ENCODE data around the gene NFE2L2. TPM values are rescaled to one million over a fixed set of nuclear protein-coding genes. Genes with fewer than 3 reads are reported as not detected.

NFE2L2 gene
- total RNA-seq, 3 donors from 2014 or later (not counting 1 experiment from before 2014, with no cell fraction given), result 76.0 to 99.8 (median 84.6) TPM

GRCh38 chr2:177279847-177280246 is 15.3 kb upstream of the NFE2L2 start:
- Histone ChIP-seq H3K36me3 (ENCODE audit: control insufficient read depth, insufficient read depth, low read length) (no peaks in the 10 kb centered on the region), H3K9me3 (ENCODE audit: control insufficient read depth, insufficient read depth, low read length) (no peaks in the 10 kb centered on the region), H3K4me1 (ENCODE audit: control insufficient read depth, insufficient read depth, low read length) (peaks cover 11% of the 10 kb centered on the region), H3K4me3 (ENCODE audit: low read length) (no peak overlapping the region), H3K27me3 (ENCODE audit: control insufficient read depth, insufficient read depth, low read length) (no peaks in the 10 kb centered on the region), H3K27ac (ENCODE audit: low read length) (no peak overlapping the region)
- DNase-seq (no peak), ATAC-seq (no peak)
- H3K9me3 Mint-ChIP-seq, result no peaks in the 10 kb centered on the region
- H3K4me1 Mint-ChIP-seq, result peaks cover 15 to 22% of the 10 kb centered on the region in 2 donors
- H3K36me3 Mint-ChIP-seq, result no peaks in the 10 kb centered on the region
- no peak overlapping the region for H3K27ac Mint-ChIP-seq
- 100% methylated on average over 2 of the region's 2 CpGs for WGBS (ENCODE audit: insufficient coverage)
- H3K27me3 Mint-ChIP-seq (ENCODE audit: low read depth in 2 of 2), result no peaks in the 10 kb centered on the region
- intact Hi-C loops (cut with micrococcal nuclease), result no loop called here
- no peak for TF ChIP-seq CTCF (IDR thresholded peaks at IDR 0.05)
- H3K4me3 Mint-ChIP-seq, result no peak overlapping the region

- Mint-ChIP-seq H3K27ac (no peak overlapping the region), H3K36me3 (no peaks in the 10 kb centered on the region), H3K4me3 (no peak overlapping the region), H3K9me3 (no peaks in the 10 kb centered on the region), H3K4me1 (no peaks in the 10 kb centered on the region), H3K27me3 (ENCODE audit: low read depth in 2 of 2) (no peaks in the 10 kb centered on the region)
- Histone ChIP-seq H3K9me3 (ENCODE audit: control insufficient read depth, insufficient read depth, low read length) (no peaks in the 10 kb centered on the region), H3K4me1 (ENCODE audit: control insufficient read depth, insufficient read depth, low read length) (no peaks in the 10 kb centered on the region), H3K4me3 (ENCODE audit: low read length) (no peak overlapping the region), H3K36me3 (ENCODE audit: control insufficient read depth, insufficient read depth, low read length) (no peaks in the 10 kb centered on the region), H3K27ac (ENCODE audit: low read length) (no peak overlapping the region), H3K27me3 (ENCODE audit: control insufficient read depth, insufficient read depth, low read length) (no peaks in the 10 kb centered on the region)
- no peak for TF ChIP-seq CTCF (IDR thresholded peaks at IDR 0.05)
- DNase-seq, result no peak
- 85% methylated on average over 4 of the region's 4 CpGs for WGBS (ENCODE audit: insufficient coverage)
- intact Hi-C loops (cut with micrococcal nuclease), result no loop called here
- no peak for ATAC-seq
Observed at GRCh38 chr2:177275743-177276055, 11.2 kb upstream of the NFE2L2 start.

GRCh38 chr2:177275040-177275742 is 10.7 kb upstream of the NFE2L2 start:
- intact Hi-C loops (cut with micrococcal nuclease), result no loop called here
- no peak for TF ChIP-seq CTCF (IDR thresholded peaks at IDR 0.05)
- 100% methylated on average over 3 of the region's 5 CpGs for WGBS (ENCODE audit: insufficient coverage)
- Mint-ChIP-seq H3K27me3 (ENCODE audit: low read depth in 2 of 2) (no peaks in the 10 kb centered on the region), H3K4me3 (no peak overlapping the region), H3K27ac (no peak overlapping the region), H3K4me1 (no peaks in the 10 kb centered on the region), H3K9me3 (no peaks in the 10 kb centered on the region), H3K36me3 (no peaks in the 10 kb centered on the region)
- no peak for DNase-seq
- Histone ChIP-seq H3K9me3 (ENCODE audit: control insufficient read depth, insufficient read depth, low read length) (no peaks in the 10 kb centered on the region), H3K27me3 (ENCODE audit: control insufficient read depth, insufficient read depth, low read length) (no peaks in the 10 kb centered on the region), H3K4me1 (ENCODE audit: control insufficient read depth, insufficient read depth, low read length) (no peaks in the 10 kb centered on the region), H3K36me3 (ENCODE audit: control insufficient read depth, insufficient read depth, low read length) (no peaks in the 10 kb centered on the region), H3K27ac (ENCODE audit: low read length) (no peak overlapping the region), H3K4me3 (ENCODE audit: low read length) (no peak overlapping the region)
- ATAC-seq, result no peak

GRCh38 chr2:177273408-177273807 is 8.9 kb upstream of the NFE2L2 start:
- ATAC-seq (no peak), DNase-seq (no peak)
- Histone ChIP-seq H3K4me1 (ENCODE audit: control insufficient read depth, insufficient read depth, low read length) (no peaks in the 10 kb centered on the region), H3K36me3 (ENCODE audit: control insufficient read depth, insufficient read depth, low read length) (no peaks in the 10 kb centered on the region), H3K9me3 (ENCODE audit: control insufficient read depth, insufficient read depth, low read length) (no peaks in the 10 kb centered on the region), H3K27ac (ENCODE audit: low read length) (no peak overlapping the region), H3K27me3 (ENCODE audit: control insufficient read depth, insufficient read depth, low read length) (no peaks in the 10 kb centered on the region), H3K4me3 (ENCODE audit: low read length) (no peak overlapping the region)
- no peaks in the 10 kb centered on the region for H3K36me3 Mint-ChIP-seq
- no peaks in the 10 kb centered on the region for H3K4me1 Mint-ChIP-seq
- no peaks in the 10 kb centered on the region for H3K9me3 Mint-ChIP-seq
- no peaks in the 10 kb centered on the region for H3K27me3 Mint-ChIP-seq (ENCODE audit: low read depth in 2 of 2)
- no peak overlapping the region for H3K4me3 Mint-ChIP-seq
- TF ChIP-seq CTCF (IDR thresholded peaks at IDR 0.05), result no peak
- H3K27ac Mint-ChIP-seq, result no peak overlapping the region
- 100% methylated on average over 2 of the region's 3 CpGs for WGBS (ENCODE audit: insufficient coverage)
- intact Hi-C loops (cut with micrococcal nuclease), result no loop called here
